Measurements from ENCODE around the gene TTLL1.

TTLL1 gene

GRCh38 chr22:43047605-43048004 is 41.6 kb downstream of the TTLL1 start:
- Histone ChIP-seq H3K79me2 (ENCODE audit: insufficient read depth, low read length) (no peaks in the 10 kb centered on the region), H3K36me3 (ENCODE audit: insufficient read depth, low read length) (no peaks in the 10 kb centered on the region), H2AFZ (ENCODE audit: low read length) (no peak overlapping the region), H3K9me2 (ENCODE audit: low read depth, low read length) (no peaks in the 10 kb centered on the region), H3K4me1 (ENCODE audit: insufficient read depth, low read length, severe bottlenecking) (no peaks in the 10 kb centered on the region), H3F3A (ENCODE audit: insufficient read depth, low read length) (no peaks in the 10 kb centered on the region), H3K4me3 (ENCODE audit: low read depth, low read length, poor library complexity, severe bottlenecking) (no peak overlapping the region), H3K9ac (ENCODE audit: low read length) (no peak overlapping the region), H3K4me2 (ENCODE audit: low read length) (no peak overlapping the region), H3K27ac (ENCODE audit: low read depth, low read length, poor library complexity, severe bottlenecking) (no peak overlapping the region), H3K27me3 (ENCODE audit: insufficient read depth, low read length) (no peaks in the 10 kb centered on the region), H3K9me3 (ENCODE audit: low read length) (no peaks in the 10 kb centered on the region), H4K20me1 (ENCODE audit: insufficient read depth, low read length) (no peaks in the 10 kb centered on the region)
- TF ChIP-seq EZH2 (IDR thresholded peaks at IDR 0.05; ENCODE audit: borderline replicate concordance, low read length) (no peak), CTCF (IDR thresholded peaks at IDR 0.05; ENCODE audit: low read length) (no peak)

- H2AFZ ChIP-seq (ENCODE audit: low read length), result no peak overlapping the region
- H3K4me3 ChIP-seq (ENCODE audit: low read depth, low read length, poor library complexity, severe bottlenecking), result no peak overlapping the region
- H3F3A ChIP-seq (ENCODE audit: insufficient read depth, low read length), result no peaks in the 10 kb centered on the region
- no peak overlapping the region for H3K9ac ChIP-seq (ENCODE audit: low read length)
- H3K4me1 ChIP-seq (ENCODE audit: insufficient read depth, low read length, severe bottlenecking), result no peaks in the 10 kb centered on the region
- no peaks in the 10 kb centered on the region for H4K20me1 ChIP-seq (ENCODE audit: insufficient read depth, low read length)
- H3K27ac ChIP-seq (ENCODE audit: low read depth, low read length, poor library complexity, severe bottlenecking), result no peak overlapping the region
- H3K79me2 ChIP-seq (ENCODE audit: insufficient read depth, low read length), result no peaks in the 10 kb centered on the region
- H3K36me3 ChIP-seq (ENCODE audit: insufficient read depth, low read length), result no peaks in the 10 kb centered on the region
- no peaks in the 10 kb centered on the region for H3K9me3 ChIP-seq (ENCODE audit: low read length)
- H3K27me3 ChIP-seq (ENCODE audit: insufficient read depth, low read length), result no peaks in the 10 kb centered on the region
- TF ChIP-seq CTCF (IDR thresholded peaks at IDR 0.05; ENCODE audit: low read length) (no peak), EZH2 (IDR thresholded peaks at IDR 0.05; ENCODE audit: borderline replicate concordance, low read length) (no peak)
- H3K9me2 ChIP-seq (ENCODE audit: low read depth, low read length), result no peaks in the 10 kb centered on the region
- no peak overlapping the region for H3K4me2 ChIP-seq (ENCODE audit: low read length)
These were observed 44.9 kb downstream of the TTLL1 start for GRCh38 chr22:43044290-43044712.

- Histone ChIP-seq H4K20me1 (ENCODE audit: insufficient read depth, low read length) (no peaks in the 10 kb centered on the region), H3K9ac (ENCODE audit: low read length) (no peak overlapping the region), H3K79me2 (ENCODE audit: insufficient read depth, low read length) (no peaks in the 10 kb centered on the region), H3K36me3 (ENCODE audit: insufficient read depth, low read length) (no peaks in the 10 kb centered on the region), H3K4me3 (ENCODE audit: low read depth, low read length, poor library complexity, severe bottlenecking) (no peak overlapping the region), H3K4me1 (ENCODE audit: insufficient read depth, low read length, severe bottlenecking) (no peaks in the 10 kb centered on the region), H3K27ac (ENCODE audit: low read depth, low read length, poor library complexity, severe bottlenecking) (no peak overlapping the region), H3K27me3 (ENCODE audit: insufficient read depth, low read length) (no peaks in the 10 kb centered on the region), H3K4me2 (ENCODE audit: low read length) (no peak overlapping the region), H3F3A (ENCODE audit: insufficient read depth, low read length) (no peaks in the 10 kb centered on the region), H3K9me2 (ENCODE audit: low read depth, low read length) (no peaks in the 10 kb centered on the region), H3K9me3 (ENCODE audit: low read length) (no peaks in the 10 kb centered on the region), H2AFZ (ENCODE audit: low read length) (no peak overlapping the region)
- TF ChIP-seq EZH2 (IDR thresholded peaks at IDR 0.05; ENCODE audit: borderline replicate concordance, low read length) (no peak), CTCF (IDR thresholded peaks at IDR 0.05; ENCODE audit: low read length) (no peak)
These were observed 47.0 kb downstream of the TTLL1 start for GRCh38 chr22:43042101-43042780.

Data from OCI-LY1 (cell line).